ENCODE measurements around the gene PARP3. TPM values are rescaled to one million over a fixed set of nuclear protein-coding genes. Genes with fewer than 3 reads are reported as not detected.

PARP3 gene
- total RNA-seq, 1 experiment from 2014 or later, result 13.8 TPM

GRCh38 chr3:51957520-51958205 is 15.5 kb downstream of the PARP3 start:
- no peak for DNase-seq
- Histone ChIP-seq H3K4me3 (no peak overlapping the region), H3K9me3 (no peaks in the 10 kb centered on the region), H3K36me3 (no peaks in the 10 kb centered on the region), H3K27me3 (no peaks in the 10 kb centered on the region)

GRCh38 chr3:51958603-51959521 is 16.7 kb downstream of the PARP3 start:
- Histone ChIP-seq H3K9me3 (no peaks in the 10 kb centered on the region), H3K4me3 (no peak overlapping the region), H3K27me3 (no peaks in the 10 kb centered on the region), H3K36me3 (no peaks in the 10 kb centered on the region)
- DNase-seq, result no peak

GRCh38 chr3:51959651-51960050 is 17.5 kb downstream of the PARP3 start:
- Histone ChIP-seq H3K27me3 (no peaks in the 10 kb centered on the region), H3K4me3 (no peak overlapping the region), H3K36me3 (no peaks in the 10 kb centered on the region), H3K9me3 (no peaks in the 10 kb centered on the region)
- DNase-seq, result no peak

- no peak for DNase-seq
- H3K4me3 ChIP-seq, result no peak overlapping the region
- H3K27me3 ChIP-seq, result no peaks in the 10 kb centered on the region
- no peaks in the 10 kb centered on the region for H3K9me3 ChIP-seq
- H3K36me3 ChIP-seq, result no peaks in the 10 kb centered on the region
Observed at GRCh38 chr3:51960386-51960785, 18.2 kb downstream of the PARP3 start.

GRCh38 chr3:51961011-51961410 is 18.8 kb downstream of the PARP3 start:
- H3K36me3 ChIP-seq, result no peaks in the 10 kb centered on the region
- H3K4me3 ChIP-seq, result no peak overlapping the region
- no peaks in the 10 kb centered on the region for H3K9me3 ChIP-seq
- no peak for DNase-seq
- no peaks in the 10 kb centered on the region for H3K27me3 ChIP-seq

GRCh38 chr3:51961602-51962569 is 19.7 kb downstream of the PARP3 start:
- Histone ChIP-seq H3K4me3 (no peak overlapping the region), H3K27me3 (no peaks in the 10 kb centered on the region), H3K36me3 (no peaks in the 10 kb centered on the region), H3K9me3 (no peaks in the 10 kb centered on the region)
- no peak for DNase-seq

GRCh38 chr3:51962854-51963530 is 20.8 kb downstream of the PARP3 start:
- Histone ChIP-seq H3K9me3 (no peaks in the 10 kb centered on the region), H3K4me3 (no peak overlapping the region), H3K36me3 (no peaks in the 10 kb centered on the region), H3K27me3 (no peaks in the 10 kb centered on the region)
- DNase-seq, result no peak

GRCh38 chr3:51963951-51964451 is 21.8 kb downstream of the PARP3 start:
- no peaks in the 10 kb centered on the region for H3K36me3 ChIP-seq
- DNase-seq, result no peak
- no peak overlapping the region for H3K4me3 ChIP-seq
- no peaks in the 10 kb centered on the region for H3K27me3 ChIP-seq
- H3K9me3 ChIP-seq, result no peaks in the 10 kb centered on the region

GRCh38 chr3:51964521-51964920 is 22.4 kb downstream of the PARP3 start:
- H3K36me3 ChIP-seq, result no peaks in the 10 kb centered on the region
- DNase-seq, result no peak
- no peaks in the 10 kb centered on the region for H3K9me3 ChIP-seq
- H3K27me3 ChIP-seq, result no peaks in the 10 kb centered on the region
- H3K4me3 ChIP-seq, result no peak overlapping the region

- no peak overlapping the region for H3K4me3 ChIP-seq
- H3K27me3 ChIP-seq, result no peaks in the 10 kb centered on the region
- DNase-seq, result no peak
- no peaks in the 10 kb centered on the region for H3K9me3 ChIP-seq
- no peaks in the 10 kb centered on the region for H3K36me3 ChIP-seq
Observed at GRCh38 chr3:51966016-51966415, 23.9 kb downstream of the PARP3 start.

- Histone ChIP-seq H3K36me3 (peaks cover under 1% of the 10 kb centered on the region; the same call in 1 of the 2 replicates), H3K9me3 (no peaks in the 10 kb centered on the region), H3K27me3 (no peaks in the 10 kb centered on the region), H3K4me3 (peak overlapping the region; percentile 59)
- no peak for DNase-seq
Observed at GRCh38 chr3:51966486-51966885, 24.3 kb downstream of the PARP3 start.

GRCh38 chr3:51966922-51967383 is 24.8 kb downstream of the PARP3 start:
- no peaks in the 10 kb centered on the region for H3K27me3 ChIP-seq
- no peak for DNase-seq
- peak overlapping the region; percentile 59 for H3K4me3 ChIP-seq
- H3K9me3 ChIP-seq, result no peaks in the 10 kb centered on the region
- H3K36me3 ChIP-seq, result peaks cover 2% of the 10 kb centered on the region; the same call in 1 of the 2 replicates

- H3K36me3 ChIP-seq, result peaks cover 2% of the 10 kb centered on the region; the same call in 1 of the 2 replicates
- no peaks in the 10 kb centered on the region for H3K9me3 ChIP-seq
- DNase-seq, result peak; percentile 46
Observed at GRCh38 chr3:51967384-51968169, 25.4 kb downstream of the PARP3 start, which contains the start of gene PCBP4. Gene PCBP4 (minus strand): TSS chr3:51967454. CDS start chr3:51961240, 6,214 bp downstream.

GRCh38 chr3:51968170-51968775 is 26.1 kb downstream of the PARP3 start:
- DNase-seq, result peak; percentile 57
- H3K4me3 ChIP-seq, result peak overlapping the region; percentile 59
- no peaks in the 10 kb centered on the region for H3K9me3 ChIP-seq
- H3K27me3 ChIP-seq, result no peaks in the 10 kb centered on the region
- H3K36me3 ChIP-seq, result peaks cover 2% of the 10 kb centered on the region; the same call in 1 of the 2 replicates

More at GRCh38 chr3:51967384-51968169, 25.4 kb downstream of the PARP3 start, which contains the start of gene PCBP4:
- Histone ChIP-seq H3K4me3 (peak within 1 kb of the TSS; percentile 59), H3K27me3 (no peaks in the 10 kb centered on the region)
